ENCODE data around the gene SLC6A7. TPM values are rescaled to one million over a fixed set of nuclear protein-coding genes. Genes with fewer than 3 reads are reported as not detected.

SLC6A7 gene
- total RNA-seq, 4 donors from 2014 or later = 0.07 TPM; not detected in 3

DNA sequence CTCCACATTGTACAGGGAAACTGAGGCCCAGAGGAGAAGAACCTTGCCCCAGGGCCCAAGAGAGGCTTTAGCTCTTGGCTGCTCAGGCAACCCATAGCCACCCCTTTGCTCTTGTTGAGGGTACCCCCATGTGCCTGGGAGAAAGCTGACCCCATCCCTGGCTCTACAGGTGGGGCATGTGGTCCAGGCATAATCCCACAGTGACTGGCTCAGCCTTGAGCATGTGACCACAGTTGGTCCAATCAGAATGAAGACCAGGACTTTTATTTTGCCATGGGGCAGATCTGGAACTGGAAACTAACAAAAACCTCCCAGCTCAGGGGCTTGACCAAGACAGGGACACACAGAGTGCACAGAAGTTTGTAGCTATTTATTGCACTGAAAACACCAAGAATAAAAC lies 29.3 kb downstream of the SLC6A7 start:
- Histone ChIP-seq H3K27ac (no peak overlapping the region), H3K36me3 (no peaks in the 10 kb centered on the region), H3K9me3 (no peaks in the 10 kb centered on the region), H3K27me3 (no peaks in the 10 kb centered on the region), H3K4me3 (no peak overlapping the region), H3K4me1 (peaks cover 0 to 7% of the 10 kb centered on the region in 2 donors)
- intact Hi-C loops (cut with DNase I; ENCODE audit: low total_unique reads) = loop anchor here (1.0 to 2.0 kb wide), 2 partner anchors 21 to 194 kb away; no protein-coding TSS in a partner anchor
- ATAC-seq = peak in 1 of 2 donors; percentile 20
- in situ Hi-C loops (cut with MboI; ENCODE audit: low sequenced_read_pairs in 4 of 4) = loop anchor here in 2 of 4 donors (5.0 to 25.0 kb wide), 2 partner anchors 57 to 182 kb away; no protein-coding TSS in a partner anchor
- TF ChIP-seq CTCF (IDR thresholded peaks at IDR 0.05 in 4 of 5, conservative IDR thresholded peaks at IDR 0.05 in 1 of 5) (no peak), POLR2A (IDR thresholded peaks at IDR 0.05) (no peak)
- no peak for DNase-seq

DNA sequence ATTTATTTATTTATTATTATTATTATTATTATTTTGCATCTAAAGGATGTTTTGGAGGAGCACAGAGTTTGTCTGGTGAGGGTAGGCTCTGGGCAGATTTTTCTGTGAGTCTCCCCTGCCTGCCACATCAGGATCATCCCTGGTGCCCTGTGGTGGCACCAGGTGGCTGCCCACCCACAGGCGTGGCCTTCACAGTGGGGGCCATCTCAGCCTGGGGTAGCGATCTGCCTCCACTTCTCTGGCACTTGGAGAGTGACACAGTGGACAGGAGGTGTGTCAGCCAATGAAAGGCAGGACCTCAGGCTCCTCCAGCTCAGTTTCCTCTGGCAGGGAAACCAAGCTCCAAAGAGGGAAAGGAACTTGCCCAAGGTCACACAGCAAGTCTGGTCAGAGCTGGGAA lies 30.0 kb downstream of the SLC6A7 start:
- ATAC-seq = no peak
- Histone ChIP-seq H3K4me1 (peaks cover 0 to 7% of the 10 kb centered on the region in 2 donors), H3K4me3 (no peak overlapping the region), H3K27ac (peak overlapping the region in 3 of 4 donors; percentile 13 to 59 (median 30)), H3K9me3 (no peaks in the 10 kb centered on the region), H3K36me3 (no peaks in the 10 kb centered on the region), H3K27me3 (no peaks in the 10 kb centered on the region)
- DNase-seq = no peak
- intact Hi-C loops (cut with DNase I; ENCODE audit: low total_unique reads) = loop anchor here (1.0 to 2.0 kb wide), 2 partner anchors 20 to 195 kb away; no protein-coding TSS in a partner anchor
- in situ Hi-C loops (cut with MboI; ENCODE audit: low sequenced_read_pairs in 4 of 4) = loop anchor here in 3 of 4 donors (5.0 to 25.0 kb wide), 2 partner anchors 58 to 183 kb away; no protein-coding TSS in a partner anchor
- TF ChIP-seq POLR2A (IDR thresholded peaks at IDR 0.05) = no peak
- no peak for TF ChIP-seq CTCF (IDR thresholded peaks at IDR 0.05 in 4 of 5, conservative IDR thresholded peaks at IDR 0.05 in 1 of 5)

GRCh38 chr5:150221471-150221870 lies 31.6 kb downstream of the SLC6A7 start:
- in situ Hi-C loops (cut with MboI; ENCODE audit: low sequenced_read_pairs in 4 of 4) = loop anchor here in 2 of 4 donors (5.0 to 25.0 kb wide), 2 partner anchors 59 to 184 kb away; no protein-coding TSS in a partner anchor

GRCh38 chr5:150222906-150223305 lies 33.0 kb downstream of the SLC6A7 start:
- in situ Hi-C loops (cut with MboI; ENCODE audit: low sequenced_read_pairs in 4 of 4) = loop anchor here in 2 of 4 donors (5.0 to 25.0 kb wide), 2 partner anchors 61 to 186 kb away; no protein-coding TSS in a partner anchor
- Histone ChIP-seq H3K27ac (no peak overlapping the region), H3K4me3 (no peak overlapping the region), H3K27me3 (no peaks in the 10 kb centered on the region), H3K4me1 (peaks cover 0 to 4% of the 10 kb centered on the region in 2 donors), H3K9me3 (no peaks in the 10 kb centered on the region), H3K36me3 (peaks cover 0 to 6% of the 10 kb centered on the region in 2 donors)
- TF ChIP-seq POLR2A (IDR thresholded peaks at IDR 0.05) (no peak), CTCF (IDR thresholded peaks at IDR 0.05 in 4 of 5, conservative IDR thresholded peaks at IDR 0.05 in 1 of 5) (no peak)
- no peak for DNase-seq
- intact Hi-C loops (cut with DNase I; ENCODE audit: low total_unique reads) = no loop called here
- no peak for ATAC-seq

More at GRCh38 chr5:150221471-150221870, 31.6 kb downstream of the SLC6A7 start:
- no peak for DNase-seq
- no peak for TF ChIP-seq CTCF (IDR thresholded peaks at IDR 0.05 in 4 of 5, conservative IDR thresholded peaks at IDR 0.05 in 1 of 5)
- no peak for TF ChIP-seq POLR2A (IDR thresholded peaks at IDR 0.05)
- H3K4me1 ChIP-seq = peaks cover 0 to 7% of the 10 kb centered on the region in 2 donors
- no peaks in the 10 kb centered on the region for H3K9me3 ChIP-seq
- no peaks in the 10 kb centered on the region for H3K27me3 ChIP-seq
- intact Hi-C loops (cut with DNase I; ENCODE audit: low total_unique reads) = no loop called here
- H3K36me3 ChIP-seq = no peaks in the 10 kb centered on the region
- no peak overlapping the region for H3K4me3 ChIP-seq
- ATAC-seq = no peak
- no peak overlapping the region for H3K27ac ChIP-seq

All from gastrocnemius medialis (tissue), 4 donors.